Left colon (tissue), 2 donors: ENCODE data around the gene ASB10. TPM values are rescaled to one million over a fixed set of nuclear protein-coding genes. Genes with fewer than 3 reads are reported as not detected.

Source experiments
- ATAC-seq: fragments of 200-7000 bp; cut with Tn5 transposase; one replicate; pipeline ENCODE4 v1.9.1; 2020; ENCODE audit warnings: mild to moderate bottlenecking, moderate library complexity
- DNase-seq, 2 donors: peaks; one replicate each; pipeline ENCODE4 v3.0.0-alpha.2; 2020
- intact Hi-C, 2 donors: fragments of 100-400 bp; cut with DNase I in 1 of 2; cut with micrococcal nuclease in 1 of 2; formaldehyde crosslinking; loops; one replicate each; pipeline versions ENCODE4 v1.11.2 to v1.14.0; 2022; cut with DNase I, micrococcal nuclease
- total RNA-seq, 2 donors: library from RNA; stranded (reverse); fragmentation: NEBNext Ultra II Directional; extraction: Animal tissue kit (Norgen Biotek cat#: 25700); gene quantifications; one replicate each; pipeline ENCODE4 v1.2.1, GENCODE V29; 2021
- donor health status: DM: no; HTN: no; CAD: no.
- donor health status: DM: yes; HTN: yes; CAD: no.

The ASB10 gene
- total RNA-seq, 2 donors from 2014 or later = not detected

GRCh38 chr7:151131224-151131591 lies 55.8 kb downstream of the ASB10 start:
- no peak for ATAC-seq
- DNase-seq = no peak
- intact Hi-C loops = no loop called here

GRCh38 chr7:151130741-151131157 lies 56.3 kb downstream of the ASB10 start:
- no peak for DNase-seq
- intact Hi-C loops = no loop called here
- ATAC-seq = no peak

- intact Hi-C loops = no loop called here
- ATAC-seq = no peak
- DNase-seq = no peak
These were observed 57.0 kb downstream of the ASB10 start for GRCh38 chr7:151129960-151130591.

GRCh38 chr7:151129117-151129959 lies 57.7 kb downstream of the ASB10 start:
- no peak for ATAC-seq

GRCh38 chr7:151128716-151129115 lies 58.3 kb downstream of the ASB10 start:
- DNase-seq (no peak), ATAC-seq (no peak)
- intact Hi-C loops = no loop called here

More at GRCh38 chr7:151129117-151129959, 57.7 kb downstream of the ASB10 start:
- intact Hi-C loops = no loop called here
- no peak for DNase-seq

- ATAC-seq = no peak
- no peak for DNase-seq
- intact Hi-C loops = no loop called here
These were observed 58.9 kb downstream of the ASB10 start for GRCh38 chr7:151128144-151128543.

GRCh38 chr7:151126491-151127137 lies 60.4 kb downstream of the ASB10 start:
- ATAC-seq = peak; percentile 80
- intact Hi-C loops = no loop called here
- DNase-seq = peak; percentile 81 to 84

- ATAC-seq (peak; percentile 76), DNase-seq (peak; percentile 73 to 75)
- intact Hi-C loops = loop anchor here in 1 of 2 donors (2.0 kb wide), 1 partner anchor 47 kb away; no protein-coding TSS in a partner anchor
These were observed 61.1 kb downstream of the ASB10 start for GRCh38 chr7:151125846-151126481.

Other genes starting within 250 kb of the ASB10 start
- 10 to 100 TPM in 1 of 2 donors, under 1 TPM in 1; 0.92 to 10.4 TPM for gene KCNH2, start 208.9 kb downstream of the ASB10 start, total RNA-seq
- 1 to 10 TPM; 2.7 to 5.4 TPM for gene NOS3, start 196.2 kb downstream of the ASB10 start, total RNA-seq
- gene ATG9B, start 162.8 kb downstream of the ASB10 start, total RNA-seq = under 1 TPM in 1 of 2 donors, not detected in 1; 0.22 TPM
- 10 to 100 TPM; 25.3 to 40.0 TPM for gene ABCB8, start 158.8 kb downstream of the ASB10 start, total RNA-seq
- gene ASIC3, start 138.7 kb downstream of the ASB10 start, total RNA-seq = 1 to 10 TPM; 1.4 to 2.3 TPM
- gene CDK5, start 129.4 kb downstream of the ASB10 start, total RNA-seq = 10 to 100 TPM; 12.8 to 15.1 TPM
- gene SLC4A2, start 127.7 kb downstream of the ASB10 start, total RNA-seq = 10 to 100 TPM; 76.7 to 97.4 TPM
- 100 to 1,000 TPM in 1 of 2 donors, 10 to 100 TPM in 1; 82.0 to 108 TPM for gene FASTK, start 106.4 kb downstream of the ASB10 start, total RNA-seq
- gene TMUB1, start 103.8 kb downstream of the ASB10 start, total RNA-seq = 10 to 100 TPM; 72.4 to 80.7 TPM
- gene AGAP3, start 100.8 kb downstream of the ASB10 start, total RNA-seq = 10 to 100 TPM; 50.8 to 64.0 TPM
- not detected for gene GBX1, start 19.6 kb downstream of the ASB10 start, total RNA-seq
- gene H2BK1, start 23.2 kb upstream of the ASB10 start, total RNA-seq = not detected
- 10 to 100 TPM; 27.9 to 28.0 TPM for gene ABCF2, start 40.0 kb upstream of the ASB10 start, total RNA-seq
- 10 to 100 TPM; 46.8 to 48.8 TPM for gene CHPF2, start 45.2 kb upstream of the ASB10 start, total RNA-seq
- 1 to 10 TPM; 4.3 to 9.8 TPM for gene SMARCD3, start 61.4 kb upstream of the ASB10 start, total RNA-seq
- 10 to 100 TPM; 50.7 to 53.3 TPM for gene NUB1, start 154.6 kb upstream of the ASB10 start, total RNA-seq
- gene WDR86, start 222.8 kb upstream of the ASB10 start, total RNA-seq = 1 to 10 TPM in 1 of 2 donors, under 1 TPM in 1; 0.85 to 2.8 TPM